DOHH2 (cell line): ENCODE results near the gene LAMA2.

ENCODE experiments used
- H3F3A ChIP-seq: fragments of 200-600 bp; sonication (generic), shearing (Covaris generic); 2 replicates; pipeline ENCODE4 v1.6.0; 2016; ENCODE audit warnings: antibody characterized with exemption, mild to moderate bottlenecking; ENCODE audit not compliant: control insufficient read depth, insufficient read depth
- H3K27ac ChIP-seq: fragments of 200-600 bp; sonication (generic); 2 replicates; pipeline ENCODE4 v1.5.1; 2014; ENCODE audit warnings: low read depth, mild to moderate bottlenecking, low read length, moderate library complexity
- H3K27me3 ChIP-seq: fragments of 200-600 bp; sonication (generic); 2 replicates; pipeline ENCODE4 v1.6.1; 2014; ENCODE audit warnings: mild to moderate bottlenecking, low read length, mixed read lengths; ENCODE audit not compliant: control insufficient read depth
- H3K36me3 ChIP-seq: fragments of 200-600 bp; sonication (generic); 2 replicates; pipeline ENCODE4 v1.6.1; 2014; ENCODE audit warnings: mild to moderate bottlenecking, low read length, moderate library complexity, mixed read lengths; ENCODE audit not compliant: control insufficient read depth
- H3K4me1 ChIP-seq: fragments of 200-600 bp; sonication (generic); 2 replicates; pipeline ENCODE4 v1.6.1; 2014; ENCODE audit warnings: mild to moderate bottlenecking, low read length, mixed read lengths; ENCODE audit not compliant: control insufficient read depth
- H3K4me2 ChIP-seq: fragments of 200-600 bp; sonication (generic); 2 replicates; pipeline ENCODE4 v1.6.0; 2014; ENCODE audit warnings: mild to moderate bottlenecking, low read length, moderate library complexity
- H3K4me3 ChIP-seq: fragments of 200-600 bp; sonication (generic); 2 replicates; pipeline ENCODE4 v1.5.1; 2014; ENCODE audit warnings: mild to moderate bottlenecking, low read length, mixed read lengths
- H3K79me2 ChIP-seq: fragments of 200-600 bp; sonication (generic); 2 replicates; pipeline ENCODE4 v1.6.1; 2014; ENCODE audit warnings: mild to moderate bottlenecking, low read length, mixed read lengths; ENCODE audit not compliant: control insufficient read depth
- H3K9me2 ChIP-seq: fragments of 200-600 bp; sonication (generic); replicated peaks from 2 replicates; pipeline ENCODE4 v1.6.1; 2014; ENCODE audit warnings: mild to moderate bottlenecking, low read length, mixed read lengths; ENCODE audit not compliant: control insufficient read depth
- H3K9me3 ChIP-seq: fragments of 200-600 bp; sonication (generic); 2 replicates; pipeline ENCODE4 v1.6.1; 2014; ENCODE audit warnings: antibody characterized with exemption, low read length, mixed read lengths; ENCODE audit not compliant: control insufficient read depth, insufficient read depth
- H4K20me1 ChIP-seq: fragments of 200-600 bp; sonication (generic); 2 replicates; pipeline ENCODE4 v1.6.0; 2014; ENCODE audit warnings: low read depth, mild to moderate bottlenecking, antibody characterized with exemption, low read length, moderate library complexity; ENCODE audit not compliant: control insufficient read depth, insufficient read depth
- EZH2phosphoT487 ChIP-seq: fragments of 200-600 bp; sonication (generic); IDR thresholded peaks from 2 replicates; pipeline ENCODE4 v1.6.1; 2017; ENCODE audit warnings: borderline replicate concordance, mild to moderate bottlenecking, antibody characterized with exemption, low read length, moderate library complexity, mixed read lengths
- TF ChIP-seq, protein P1 (sequence below): fragments of 200-600 bp; sonication (generic); IDR thresholded peaks from one replicate; pipeline ENCODE4 v1.5.1; 2014; ENCODE audit warnings: antibody characterized with exemption, mild to moderate bottlenecking, low read depth, low read length; ENCODE audit not compliant: poor library complexity, severe bottlenecking

Gene LAMA2

DNA sequence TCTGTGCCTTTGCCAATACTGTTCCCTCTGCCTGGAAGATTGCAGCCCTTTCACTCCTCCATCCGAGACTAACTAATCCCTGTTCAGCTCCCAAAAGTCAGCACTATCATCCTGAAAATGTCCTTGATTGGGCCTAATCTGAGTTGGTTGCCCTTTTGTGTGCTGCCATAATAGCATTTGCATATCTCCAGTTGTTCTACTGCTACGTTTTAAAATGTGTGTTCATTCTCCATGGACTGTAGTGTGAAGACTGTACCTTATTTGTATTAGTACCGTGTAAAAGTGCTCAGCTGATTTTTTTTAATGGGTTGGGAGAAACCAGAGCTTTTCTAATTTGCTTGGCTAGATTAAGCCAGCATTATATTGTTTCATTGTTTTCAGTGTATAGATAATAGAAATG lies 401.3 kb downstream of the LAMA2 start:
- Histone ChIP-seq H3F3A (no peaks in the 10 kb centered on the region), H3K27me3 (peaks cover 13% of the 10 kb centered on the region), H3K9me2 (no peaks in the 10 kb centered on the region), H3K27ac (no peak overlapping the region), H4K20me1 (no peaks in the 10 kb centered on the region), H3K36me3 (no peaks in the 10 kb centered on the region), H3K9me3 (no peaks in the 10 kb centered on the region), H3K4me1 (no peaks in the 10 kb centered on the region), H3K4me3 (no peak overlapping the region), H3K79me2 (no peaks in the 10 kb centered on the region), H3K4me2 (no peak overlapping the region)
- TF ChIP-seq, protein P1, sequence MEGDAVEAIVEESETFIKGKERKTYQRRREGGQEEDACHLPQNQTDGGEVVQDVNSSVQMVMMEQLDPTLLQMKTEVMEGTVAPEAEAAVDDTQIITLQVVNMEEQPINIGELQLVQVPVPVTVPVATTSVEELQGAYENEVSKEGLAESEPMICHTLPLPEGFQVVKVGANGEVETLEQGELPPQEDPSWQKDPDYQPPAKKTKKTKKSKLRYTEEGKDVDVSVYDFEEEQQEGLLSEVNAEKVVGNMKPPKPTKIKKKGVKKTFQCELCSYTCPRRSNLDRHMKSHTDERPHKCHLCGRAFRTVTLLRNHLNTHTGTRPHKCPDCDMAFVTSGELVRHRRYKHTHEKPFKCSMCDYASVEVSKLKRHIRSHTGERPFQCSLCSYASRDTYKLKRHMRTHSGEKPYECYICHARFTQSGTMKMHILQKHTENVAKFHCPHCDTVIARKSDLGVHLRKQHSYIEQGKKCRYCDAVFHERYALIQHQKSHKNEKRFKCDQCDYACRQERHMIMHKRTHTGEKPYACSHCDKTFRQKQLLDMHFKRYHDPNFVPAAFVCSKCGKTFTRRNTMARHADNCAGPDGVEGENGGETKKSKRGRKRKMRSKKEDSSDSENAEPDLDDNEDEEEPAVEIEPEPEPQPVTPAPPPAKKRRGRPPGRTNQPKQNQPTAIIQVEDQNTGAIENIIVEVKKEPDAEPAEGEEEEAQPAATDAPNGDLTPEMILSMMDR = no peak
- no peak for TF ChIP-seq EZH2phosphoT487

DNA sequence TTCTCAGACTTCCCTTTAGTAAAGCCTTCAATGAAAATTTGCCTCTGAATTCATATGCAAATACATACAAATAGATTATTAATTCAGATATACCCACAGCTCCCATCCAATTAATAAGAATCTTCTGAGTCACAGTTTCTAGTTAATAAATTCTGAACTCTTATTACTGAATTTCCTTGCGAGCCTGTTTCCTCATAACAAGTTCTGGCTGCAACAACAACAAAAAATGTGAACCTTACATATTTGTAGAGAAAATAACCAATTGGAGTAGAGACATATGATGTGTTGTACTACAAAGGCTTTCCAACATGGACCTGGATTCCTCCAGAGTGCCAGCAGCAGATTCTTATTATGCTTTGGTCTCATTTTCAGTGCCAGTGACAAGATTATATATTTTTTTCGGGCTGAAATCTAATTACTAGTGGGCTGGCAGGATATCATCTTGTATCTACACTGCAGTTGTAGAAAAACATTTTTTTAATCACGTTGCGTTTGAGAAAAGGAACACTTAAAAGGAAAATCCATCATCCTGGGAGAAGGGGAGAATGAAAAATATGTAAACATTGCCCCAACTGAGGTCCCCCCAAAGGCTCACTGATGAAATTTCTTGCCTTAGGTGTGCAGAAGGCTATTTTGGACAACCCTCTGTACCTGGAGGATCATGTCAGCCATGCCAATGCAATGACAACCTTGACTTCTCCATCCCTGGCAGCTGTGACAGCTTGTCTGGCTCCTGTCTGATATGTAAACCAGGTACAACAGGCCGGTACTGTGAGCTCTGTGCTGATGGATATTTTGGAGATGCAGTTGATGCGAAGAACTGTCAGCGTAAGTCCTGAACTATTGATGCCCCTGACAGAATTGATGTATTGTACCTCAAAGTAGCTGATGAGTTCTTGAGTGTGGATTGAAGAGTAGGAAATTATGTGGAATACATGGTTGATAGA lies 404.6 kb downstream of the LAMA2 start:
- Histone ChIP-seq H3K4me3 (no peak overlapping the region), H3K9me3 (no peaks in the 10 kb centered on the region), H3K4me1 (no peaks in the 10 kb centered on the region), H3K27me3 (peaks cover 13% of the 10 kb centered on the region), H3K36me3 (no peaks in the 10 kb centered on the region), H3K9me2 (no peaks in the 10 kb centered on the region), H3K27ac (no peak overlapping the region), H3K79me2 (no peaks in the 10 kb centered on the region), H4K20me1 (no peaks in the 10 kb centered on the region), H3F3A (no peaks in the 10 kb centered on the region), H3K4me2 (no peak overlapping the region)
- TF ChIP-seq, protein P1 = no peak
- no peak for TF ChIP-seq EZH2phosphoT487

DNA sequence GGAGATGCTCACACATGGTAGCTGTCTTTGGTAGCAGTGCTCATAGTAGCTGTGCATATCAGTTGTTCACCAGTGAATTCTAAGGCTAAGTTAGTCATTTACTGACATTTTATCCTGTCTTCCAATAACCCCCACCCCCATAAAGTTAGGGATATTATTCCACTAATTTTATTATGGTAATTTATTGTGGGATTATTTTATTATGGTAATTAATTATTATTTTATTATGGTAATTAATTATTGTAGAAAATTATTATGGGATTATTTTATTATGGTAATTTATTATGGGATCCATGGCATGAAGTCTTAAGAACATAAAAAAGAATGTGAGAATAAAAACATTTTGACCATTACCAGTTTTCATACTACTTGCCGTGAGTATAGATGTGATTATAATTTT lies 406.5 kb downstream of the LAMA2 start:
- Histone ChIP-seq H3K27me3 (no peaks in the 10 kb centered on the region), H3K4me3 (no peak overlapping the region), H3K9me2 (no peaks in the 10 kb centered on the region), H3K9me3 (no peaks in the 10 kb centered on the region), H3K4me1 (no peaks in the 10 kb centered on the region), H3F3A (no peaks in the 10 kb centered on the region), H4K20me1 (no peaks in the 10 kb centered on the region), H3K36me3 (no peaks in the 10 kb centered on the region), H3K27ac (no peak overlapping the region), H3K79me2 (no peaks in the 10 kb centered on the region), H3K4me2 (no peak overlapping the region)
- no peak for TF ChIP-seq EZH2phosphoT487
- TF ChIP-seq, protein P1 = no peak
